ENCODE data around the gene RNF208. TPM values are rescaled to one million over a fixed set of nuclear protein-coding genes. Genes with fewer than 3 reads are reported as not detected.

RNF208 gene
- total and polyA plus RNA-seq, 3 donors from 2014 or later, result 3.0 to 7.7 (median 4.1) TPM

DNA sequence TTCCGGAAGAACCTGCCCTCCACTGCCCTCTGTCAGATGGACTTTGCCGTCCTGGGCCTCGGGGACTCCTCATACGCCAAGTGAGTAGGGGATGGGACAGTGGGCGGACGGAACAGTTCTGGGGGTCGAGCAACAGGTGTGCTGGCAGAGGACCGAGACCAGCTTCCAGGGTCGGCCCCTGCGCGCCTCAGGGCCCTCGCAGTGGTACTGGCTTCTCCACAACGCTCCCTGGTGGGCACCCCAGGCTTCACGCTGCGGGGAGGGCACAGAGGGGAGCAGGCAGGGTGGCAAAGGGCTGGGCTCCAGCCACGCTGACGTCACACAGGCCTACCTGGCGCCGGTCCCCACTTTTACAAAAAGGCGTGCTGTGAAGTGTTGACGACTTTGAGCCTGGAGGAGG lies 9.5 kb downstream of the RNF208 start:
- Histone ChIP-seq H3K4me3 (no peak overlapping the region), H3K27ac (no peak overlapping the region), H3K36me3 (ENCODE audit: low read depth, missing control alignments) (no peaks in the 10 kb centered on the region), H3K4me1 (peaks cover 9% of the 10 kb centered on the region), H3K9me3 (no peaks in the 10 kb centered on the region), H3K27me3 (no peaks in the 10 kb centered on the region)
- DNase-seq, result no peak
- intact Hi-C loops (cut with DNase I; ENCODE audit: low total_unique reads), result no loop called here
- 80 to 88% methylated on average over 2 to 21 of the region's 21 CpGs for WGBS, 2 donors
- no peak for TF ChIP-seq POLR2A (IDR thresholded peaks at IDR 0.05)
- TF ChIP-seq, protein P1, sequence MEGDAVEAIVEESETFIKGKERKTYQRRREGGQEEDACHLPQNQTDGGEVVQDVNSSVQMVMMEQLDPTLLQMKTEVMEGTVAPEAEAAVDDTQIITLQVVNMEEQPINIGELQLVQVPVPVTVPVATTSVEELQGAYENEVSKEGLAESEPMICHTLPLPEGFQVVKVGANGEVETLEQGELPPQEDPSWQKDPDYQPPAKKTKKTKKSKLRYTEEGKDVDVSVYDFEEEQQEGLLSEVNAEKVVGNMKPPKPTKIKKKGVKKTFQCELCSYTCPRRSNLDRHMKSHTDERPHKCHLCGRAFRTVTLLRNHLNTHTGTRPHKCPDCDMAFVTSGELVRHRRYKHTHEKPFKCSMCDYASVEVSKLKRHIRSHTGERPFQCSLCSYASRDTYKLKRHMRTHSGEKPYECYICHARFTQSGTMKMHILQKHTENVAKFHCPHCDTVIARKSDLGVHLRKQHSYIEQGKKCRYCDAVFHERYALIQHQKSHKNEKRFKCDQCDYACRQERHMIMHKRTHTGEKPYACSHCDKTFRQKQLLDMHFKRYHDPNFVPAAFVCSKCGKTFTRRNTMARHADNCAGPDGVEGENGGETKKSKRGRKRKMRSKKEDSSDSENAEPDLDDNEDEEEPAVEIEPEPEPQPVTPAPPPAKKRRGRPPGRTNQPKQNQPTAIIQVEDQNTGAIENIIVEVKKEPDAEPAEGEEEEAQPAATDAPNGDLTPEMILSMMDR (IDR thresholded peaks at IDR 0.05), result no peak

DNA sequence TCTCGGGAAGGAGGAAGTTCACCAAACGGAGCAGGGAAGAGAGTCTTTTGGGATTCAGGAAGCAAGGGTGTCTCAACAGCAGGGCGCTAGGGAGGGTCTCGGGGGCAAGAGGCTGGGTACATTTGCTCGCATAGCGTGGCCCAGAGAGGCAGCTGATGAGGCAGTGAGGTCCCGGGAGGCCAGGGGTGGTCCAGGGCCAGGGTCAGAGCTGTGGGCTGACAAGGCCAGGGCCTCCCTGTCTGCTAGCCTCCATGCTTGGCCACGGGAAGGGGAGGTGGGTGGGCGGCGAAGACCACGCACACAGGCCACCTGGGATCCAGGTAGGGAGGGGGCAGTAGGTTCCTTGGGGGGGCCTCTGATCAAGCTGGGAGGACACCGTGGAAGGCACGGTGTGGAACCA lies 10.5 kb downstream of the RNF208 start:
- 80 to 82% methylated on average over 13 of the region's 13 CpGs for WGBS, 2 donors
- Histone ChIP-seq H3K36me3 (ENCODE audit: low read depth, missing control alignments) (no peaks in the 10 kb centered on the region), H3K4me1 (peaks cover 11% of the 10 kb centered on the region), H3K27me3 (no peaks in the 10 kb centered on the region), H3K27ac (no peak overlapping the region), H3K9me3 (no peaks in the 10 kb centered on the region), H3K4me3 (no peak overlapping the region)
- DNase-seq, result no peak
- TF ChIP-seq POLR2A (IDR thresholded peaks at IDR 0.05), result no peak
- TF ChIP-seq, protein P1 (IDR thresholded peaks at IDR 0.05), result no peak
- intact Hi-C loops (cut with DNase I; ENCODE audit: low total_unique reads), result no loop called here

DNA sequence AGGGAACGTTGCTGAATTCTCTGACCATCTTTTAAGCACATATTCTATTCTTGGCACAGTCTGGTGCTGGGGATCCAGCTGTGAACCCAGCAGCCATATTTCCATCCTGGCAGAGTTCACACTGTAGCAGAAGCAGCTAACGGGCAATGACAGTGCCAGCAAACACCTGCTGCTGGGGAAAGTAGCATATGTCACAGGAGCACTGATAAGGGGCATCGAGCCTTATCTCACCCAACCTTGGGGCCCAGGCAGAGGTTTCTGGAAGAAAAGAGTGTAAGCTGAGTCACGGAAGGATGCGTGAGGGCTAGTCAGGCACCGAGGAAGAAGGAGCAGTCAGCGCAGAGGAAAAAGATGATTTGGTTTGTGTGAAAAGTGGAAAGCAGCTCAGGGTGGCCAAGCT lies 15.4 kb downstream of the RNF208 start:
- Histone ChIP-seq H3K4me3 (no peak overlapping the region), H3K27ac (no peak overlapping the region)
- intact Hi-C loops (cut with DNase I; ENCODE audit: low total_unique reads), result no loop called here

DNA sequence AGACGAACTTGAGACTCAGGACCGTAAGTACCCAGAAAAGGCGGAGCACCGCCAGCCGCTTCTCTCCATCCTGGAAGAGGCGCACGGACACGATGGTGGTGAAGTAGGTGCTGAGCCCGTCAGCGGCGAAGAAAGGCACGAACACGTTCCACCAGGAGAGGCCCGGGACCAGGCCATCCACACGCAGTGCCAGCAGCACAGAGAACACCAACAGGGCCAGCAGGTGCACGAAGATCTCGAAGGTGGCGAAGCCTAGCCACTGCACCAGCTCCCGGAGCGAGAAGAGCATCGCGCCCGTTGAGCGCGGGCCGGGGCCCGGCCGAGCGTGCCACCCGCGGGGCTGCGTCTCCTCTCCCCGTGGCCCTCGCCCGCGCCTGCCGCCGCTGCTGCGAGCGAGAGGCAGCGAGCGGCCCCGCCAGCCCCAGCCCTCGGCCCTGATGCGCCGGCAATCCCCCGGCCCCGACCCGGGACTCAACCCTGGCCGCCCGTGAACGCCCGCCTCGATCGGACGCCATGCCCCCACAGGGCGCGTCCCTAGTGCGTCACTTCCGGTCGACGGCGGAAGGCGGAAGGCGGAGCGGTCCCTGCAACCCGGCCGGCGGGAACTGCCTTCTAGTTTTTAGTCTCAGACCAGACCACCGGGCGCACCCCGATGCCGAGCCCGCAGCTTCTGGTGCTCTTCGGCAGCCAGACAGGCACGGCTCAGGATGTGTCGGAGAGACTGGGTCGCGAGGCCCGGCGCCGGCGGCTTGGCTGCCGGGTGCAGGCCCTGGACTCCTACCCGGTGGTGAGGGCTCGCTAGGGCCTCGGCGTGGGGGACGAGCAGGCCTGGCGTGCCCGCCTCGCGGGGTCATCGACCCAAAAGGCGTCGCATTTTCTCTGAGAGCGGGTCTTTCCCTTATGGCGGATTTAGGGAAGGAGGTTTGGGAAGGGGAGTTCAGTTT lies 16.6 kb downstream of the RNF208 start, which contains the start of the genes NDOR1 and TMEM203:
NDOR1 (plus strand) TSS at position 575 of the 944 bp plus-strand sequence; CDS start at position 653, 78 bp downstream.
TMEM203 (minus strand) TSS at position 523 of the 944 bp plus-strand sequence; CDS start at position 289, 234 bp downstream.
- intact Hi-C loops (cut with DNase I; ENCODE audit: low total_unique reads), result no loop called here
- peak within 1 kb of the TSS; percentile 8 to 61 for H3K27ac ChIP-seq
- TF ChIP-seq, protein P1 (IDR thresholded peaks at IDR 0.05), result no peak
- no peak for TF ChIP-seq POLR2A (IDR thresholded peaks at IDR 0.05)
- WGBS, 2 donors, result 0 to 1% methylated on average over 26 to 63 of the region's 98 CpGs
- no peaks in the 10 kb centered on the region for H3K36me3 ChIP-seq (ENCODE audit: low read depth, missing control alignments)
- H3K27me3 ChIP-seq, result no peaks in the 10 kb centered on the region
- peak within 1 kb of the TSS; percentile 91 to 99 for H3K4me3 ChIP-seq
- H3K4me1 ChIP-seq, result peaks cover 35% of the 10 kb centered on the region
- peak; percentile 95 for DNase-seq
- no peaks in the 10 kb centered on the region for H3K9me3 ChIP-seq

More for the DNA sequence above, 15.4 kb downstream of the RNF208 start:
- H3K9me3 ChIP-seq, result no peaks in the 10 kb centered on the region
- WGBS, 2 donors, result 67 to 72% methylated on average over 7 of the region's 7 CpGs
- TF ChIP-seq, protein P1 (IDR thresholded peaks at IDR 0.05), result no peak
- TF ChIP-seq POLR2A (IDR thresholded peaks at IDR 0.05), result no peak
- H3K36me3 ChIP-seq (ENCODE audit: low read depth, missing control alignments), result no peaks in the 10 kb centered on the region
- no peaks in the 10 kb centered on the region for H3K27me3 ChIP-seq
- no peak for DNase-seq
- H3K4me1 ChIP-seq, result peaks cover 27% of the 10 kb centered on the region

Measured in testis (tissue), 3 donors.